ENCODE measurements around the gene PAQR5.

GRCh38 chr15:69304182-69304545, 5.5 kb downstream of the PAQR5 start:
- TF ChIP-seq CTCF (IDR thresholded peaks at IDR 0.05 in 8 of 11, conservative IDR thresholded peaks at IDR 0.05 in 3 of 11) (no peak), POLR2A (IDR thresholded peaks at IDR 0.05) (no peak)
